Transverse colon (tissue), 4 donors: Measurements from ENCODE around the gene KAT6B.

Experiments
- CTCF ChIP-seq, 5 experiments: fragments of 200-600 bp in 3 of 5; fragments of 450-650 bp in 2 of 5; sonication (generic) in 3 of 5; IDR thresholded peaks; 1 replicate in 2 of 5; 2 replicates in 3 of 5; pipeline ENCODE4 v1.5.1; 2016 to 2017; ENCODE audit warnings: antibody characterized with exemption in 5 of 5, inconsistent platforms in 3 of 5, mild to moderate bottlenecking in 2 of 5, moderate library complexity in 1 of 5
- POLR2A ChIP-seq: fragments of 450-650 bp; IDR thresholded peaks from one replicate; pipeline ENCODE4 v1.6.1; 2016; ENCODE audit warnings: antibody characterized with exemption, mild to moderate bottlenecking, moderate library complexity
- POLR2AphosphoS5 ChIP-seq, 3 donors: sonication (generic); formaldehyde crosslinking; IDR thresholded peaks; one replicate each; pipeline ENCODE4 v1.6.1; 2016; ENCODE audit warnings: antibody characterized with exemption in 3 of 3

DNA sequence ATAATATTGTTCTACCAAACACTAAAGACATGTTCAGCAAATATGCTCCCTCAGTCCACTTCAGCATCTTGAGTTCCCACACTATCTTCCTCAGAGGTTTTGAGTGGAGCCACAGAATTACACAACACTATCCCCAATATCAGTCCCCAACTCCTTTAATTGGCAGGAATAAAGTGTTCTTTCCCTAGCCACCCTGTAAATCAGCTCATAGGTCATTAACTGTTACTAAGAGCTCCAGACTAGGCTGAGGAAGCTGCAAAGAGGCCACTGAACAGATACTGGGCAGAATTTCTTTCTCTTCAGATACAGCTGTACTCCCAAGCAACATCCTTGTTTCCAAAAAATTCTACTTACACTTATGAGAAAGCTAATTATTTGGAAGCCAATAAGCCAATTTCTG, 11.6 kb upstream of the KAT6B start:
- TF ChIP-seq CTCF (IDR thresholded peaks at IDR 0.05) (no peak), POLR2A (no peak), POLR2AphosphoS5 (IDR thresholded peaks at IDR 0.05) (no peak)
